Dermis blood vessel endothelial cell (primary cell): Measurements from ENCODE around the gene FOXO1. TPM values are rescaled to one million over a fixed set of nuclear protein-coding genes. Genes with fewer than 3 reads are reported as not detected.

Experiments
- DNase-seq: peaks from one replicate; pipeline ENCODE4 v3.0.0; 2010
- total RNA-seq: library from RNA; depleted of rRNA; stranded (reverse); fragments of >200 nt; gene quantifications from 2 replicates; pipeline ENCODE4 v1.2.3, GENCODE V29; 2014

Gene FOXO1
- total RNA-seq, 1 donor from 2014 or later: 35.4 TPM

- DNase-seq: no peak
Measured at GRCh38 chr13:40635315-40635995, 31.0 kb downstream of the FOXO1 start.

DNA sequence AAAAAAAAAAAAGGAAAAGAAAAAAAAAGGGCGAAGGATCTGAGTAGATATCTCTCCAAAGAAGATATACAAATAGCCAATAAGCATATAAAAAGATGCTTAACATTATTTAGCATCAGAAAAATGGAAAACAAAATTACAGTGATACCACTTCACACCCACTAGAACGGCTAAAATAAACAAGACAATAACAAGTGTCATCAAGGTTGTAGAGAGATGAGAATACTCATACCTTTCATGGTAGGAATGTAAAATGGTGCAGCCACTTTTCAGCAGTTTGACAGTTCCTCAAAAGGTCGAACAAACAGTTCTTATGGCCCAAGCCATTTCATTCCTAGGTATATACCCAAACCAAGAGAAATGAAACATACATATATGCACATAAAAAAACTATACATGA, 33.5 kb downstream of the FOXO1 start:
- DNase-seq: no peak

DNA sequence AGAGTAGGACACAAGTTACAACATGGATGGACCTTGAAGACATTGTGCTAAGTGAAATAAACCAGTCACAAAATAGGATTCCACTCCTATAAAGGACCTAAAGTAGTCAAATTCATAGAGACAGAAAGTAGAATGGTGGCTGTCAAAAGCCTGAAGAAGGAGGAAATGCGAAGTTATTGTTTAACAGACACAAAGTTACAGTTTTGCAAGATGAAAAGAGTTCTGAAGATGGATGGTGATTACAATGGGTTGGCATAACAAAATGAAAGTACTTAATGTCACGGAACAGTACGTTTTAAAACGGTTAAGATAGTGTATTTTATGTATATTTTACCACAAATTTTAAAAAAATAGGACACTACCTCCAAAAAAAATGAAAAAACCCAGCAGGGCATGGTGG, 34.8 kb downstream of the FOXO1 start:
- no peak for DNase-seq

GRCh38 chr13:40629678-40630384, 36.6 kb downstream of the FOXO1 start:
- no peak for DNase-seq

- DNase-seq: no peak
Measured at GRCh38 chr13:40626977-40627376, 39.5 kb downstream of the FOXO1 start.

DNA sequence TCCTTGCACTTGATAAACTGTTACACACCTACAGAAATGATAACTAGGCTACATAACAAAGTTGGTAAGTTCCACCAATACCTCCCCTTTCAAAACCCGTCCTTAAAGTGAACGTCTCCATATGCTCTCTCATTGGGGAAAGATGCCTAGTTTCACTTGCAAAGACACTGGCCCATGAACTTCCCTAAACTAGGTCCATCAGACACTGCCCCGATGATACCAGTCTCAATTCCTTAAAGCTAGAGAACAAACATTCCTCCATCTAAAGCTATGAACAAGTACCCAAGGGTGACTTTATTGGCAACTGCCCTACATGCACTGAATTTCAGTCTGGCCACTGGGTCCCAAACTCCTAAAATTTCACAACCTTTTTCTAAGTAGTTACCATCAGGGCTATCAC, 39.9 kb downstream of the FOXO1 start:
- no peak for DNase-seq

- DNase-seq: no peak
Measured at GRCh38 chr13:40624986-40625385, 41.5 kb downstream of the FOXO1 start.

DNA sequence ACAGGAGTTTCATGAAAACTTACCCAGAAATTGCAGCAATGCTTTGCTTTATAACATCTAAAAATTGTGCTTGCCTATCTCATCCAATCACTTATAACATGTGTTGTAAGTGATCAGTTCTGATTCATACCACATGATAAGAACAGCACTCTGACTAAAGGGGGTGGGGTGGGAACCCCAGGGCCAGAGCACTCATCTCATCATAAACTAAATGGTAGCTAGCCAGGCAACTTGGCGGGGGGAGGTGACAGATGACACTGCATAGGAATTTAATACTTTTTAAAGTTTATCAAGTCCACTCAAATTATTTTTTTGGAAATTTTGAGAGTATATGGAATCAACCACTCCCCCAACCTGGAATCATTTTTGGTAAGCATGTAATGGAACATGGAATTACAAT, 42.1 kb downstream of the FOXO1 start:
- no peak for DNase-seq

GRCh38 chr13:40622761-40623160, 43.7 kb downstream of the FOXO1 start:
- no peak for DNase-seq

DNA sequence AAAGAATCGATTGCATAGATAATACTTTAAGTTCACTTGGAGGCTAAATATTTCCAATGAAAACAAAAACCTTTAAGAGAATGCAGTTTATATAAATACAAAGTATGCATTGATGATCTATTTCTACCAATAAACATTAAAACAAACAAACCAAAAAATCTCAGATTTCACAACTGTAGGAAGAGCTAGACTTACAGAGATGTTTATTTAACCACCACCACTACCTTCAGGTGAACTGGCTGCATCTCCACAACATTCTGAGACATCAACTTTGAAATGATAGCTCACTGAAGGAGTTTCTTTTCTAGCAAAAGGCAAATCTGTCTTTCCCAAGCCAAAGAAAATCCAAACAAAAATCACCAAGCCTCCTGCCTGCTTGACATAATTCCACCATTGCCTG, 44.2 kb downstream of the FOXO1 start:
- DNase-seq: no peak

GRCh38 chr13:40619479-40619814, 47.0 kb downstream of the FOXO1 start:
- DNase-seq: no peak

DNA sequence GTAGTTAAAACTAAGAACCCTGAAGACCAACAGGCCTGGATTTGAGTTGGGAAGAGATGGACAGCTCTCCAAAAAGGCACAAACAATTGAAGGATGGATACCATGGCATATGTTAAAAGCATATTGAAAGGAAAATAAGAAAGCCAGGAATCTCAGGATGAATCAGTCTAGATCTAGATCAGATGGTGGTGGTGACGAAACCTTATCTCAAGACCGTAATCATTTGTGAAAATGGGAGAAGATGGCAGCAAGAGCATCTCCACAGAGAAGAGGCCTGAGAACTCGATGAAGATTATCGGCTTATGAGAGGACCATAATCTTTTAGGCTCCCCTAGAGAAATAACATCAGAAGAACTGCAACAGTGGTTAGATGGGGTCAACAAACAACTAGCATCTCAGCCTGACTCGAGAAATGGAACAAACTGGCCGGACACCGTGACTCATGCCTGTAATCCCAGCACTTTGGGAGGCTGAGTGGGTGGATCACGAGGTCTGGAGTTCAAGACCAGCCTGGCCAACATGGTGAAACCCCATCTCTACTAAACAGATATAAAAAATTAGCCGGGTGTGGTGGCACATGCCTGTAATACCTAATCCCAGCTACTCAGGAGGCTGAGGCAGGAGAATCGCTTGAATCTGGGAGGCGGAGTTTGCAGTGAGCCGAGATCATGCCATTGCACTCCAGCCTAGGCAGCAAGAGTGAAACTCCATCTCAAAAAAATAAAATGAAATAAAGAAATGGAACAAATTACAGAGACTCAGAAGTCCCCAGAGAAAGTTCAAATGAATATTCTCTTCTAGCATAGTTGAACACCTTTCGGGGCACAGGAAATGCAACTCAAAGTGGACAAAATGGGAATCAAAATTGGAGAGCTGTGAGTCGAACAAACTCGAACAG, 47.6 kb downstream of the FOXO1 start:
- DNase-seq: no peak

GRCh38 chr13:40617801-40618356, 48.6 kb downstream of the FOXO1 start:
- no peak for DNase-seq

DNA sequence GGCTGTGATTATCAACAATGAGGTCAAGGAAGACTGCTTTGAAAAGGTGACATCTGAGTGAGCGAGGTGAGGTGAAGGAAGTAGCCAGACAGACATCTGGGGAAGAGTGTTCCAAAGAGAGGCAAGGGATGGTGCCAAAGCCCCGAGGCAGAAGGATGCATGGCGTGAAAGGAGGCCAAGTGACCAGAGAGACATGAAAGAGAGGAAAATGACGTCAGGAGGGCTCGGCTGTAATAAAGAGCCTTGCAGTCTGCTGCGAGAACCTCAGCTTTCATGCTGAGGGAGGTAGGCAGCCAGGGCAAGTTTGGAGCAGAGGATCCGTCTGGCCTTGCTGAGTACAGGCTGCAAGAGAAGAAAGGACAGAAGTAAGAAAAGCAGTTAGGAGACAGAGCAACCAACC, 50.8 kb downstream of the FOXO1 start:
- DNase-seq: peak; percentile 53

GRCh38 chr13:40613914-40614313, 52.5 kb downstream of the FOXO1 start:
- DNase-seq: no peak

GRCh38 chr13:40613192-40613818, 53.1 kb downstream of the FOXO1 start:
- peak; percentile 68 for DNase-seq

- DNase-seq: no peak
Measured at GRCh38 chr13:40612041-40612440, 54.4 kb downstream of the FOXO1 start.

DNA sequence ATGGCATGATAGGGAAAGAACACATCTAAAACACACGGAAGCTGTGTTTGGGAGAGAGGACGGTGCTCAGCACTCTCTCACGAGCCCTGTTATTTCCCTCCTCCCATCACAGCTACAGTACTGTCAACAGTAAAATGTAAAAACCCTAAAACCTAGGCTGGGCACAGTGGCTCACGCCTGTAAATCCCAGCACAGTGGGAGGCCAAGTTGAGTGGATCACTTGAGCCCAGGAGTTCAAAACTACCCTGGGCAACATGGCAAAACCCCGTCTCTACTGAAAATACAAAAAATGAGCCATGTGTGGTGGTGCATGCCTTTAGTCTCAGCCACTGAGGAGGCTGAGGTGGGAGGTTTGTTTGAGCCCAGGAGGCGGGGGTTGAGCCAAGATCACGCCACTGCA, 54.8 kb downstream of the FOXO1 start:
- DNase-seq: no peak

DNA sequence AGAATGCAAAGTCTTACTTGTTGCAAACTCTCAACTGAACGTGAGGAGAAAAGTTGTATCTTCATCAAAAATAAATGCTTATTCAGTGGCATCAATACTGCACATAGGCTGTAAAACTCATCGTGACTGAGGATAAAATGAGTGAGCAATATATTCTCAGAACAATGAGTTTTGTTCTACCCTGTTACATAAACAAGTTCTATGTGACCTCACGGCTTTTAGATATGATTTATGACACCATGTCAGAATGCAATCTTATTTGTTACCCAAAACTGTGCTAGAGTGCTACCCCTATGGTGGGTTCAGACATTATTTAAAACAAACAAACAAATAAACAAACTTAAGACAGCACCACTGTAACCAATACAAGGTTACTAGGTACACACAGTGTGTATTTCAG, 55.4 kb downstream of the FOXO1 start:
- peak; percentile 65 for DNase-seq

GRCh38 chr13:40609972-40610726, 56.3 kb downstream of the FOXO1 start:
- DNase-seq: peak; percentile 89

DNA sequence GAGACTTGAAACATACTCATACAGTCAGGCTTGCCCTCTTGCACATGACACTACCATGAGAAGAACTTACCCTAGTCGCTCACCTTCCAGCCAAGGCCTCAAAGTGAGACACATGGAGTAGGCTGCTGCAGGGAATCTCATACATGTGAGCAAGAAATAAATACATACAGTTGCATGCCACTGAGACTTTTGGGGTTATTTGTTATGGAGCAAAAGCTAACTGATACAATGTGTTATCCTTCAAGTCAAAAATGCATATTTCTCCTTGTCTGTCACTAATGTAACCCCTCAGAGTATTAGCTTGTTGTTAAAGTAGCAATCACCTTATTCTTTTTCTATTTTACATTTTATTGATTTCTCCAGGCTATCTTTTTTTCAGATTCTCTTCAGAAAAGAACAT, 58.1 kb downstream of the FOXO1 start:
- no peak for DNase-seq

DNA sequence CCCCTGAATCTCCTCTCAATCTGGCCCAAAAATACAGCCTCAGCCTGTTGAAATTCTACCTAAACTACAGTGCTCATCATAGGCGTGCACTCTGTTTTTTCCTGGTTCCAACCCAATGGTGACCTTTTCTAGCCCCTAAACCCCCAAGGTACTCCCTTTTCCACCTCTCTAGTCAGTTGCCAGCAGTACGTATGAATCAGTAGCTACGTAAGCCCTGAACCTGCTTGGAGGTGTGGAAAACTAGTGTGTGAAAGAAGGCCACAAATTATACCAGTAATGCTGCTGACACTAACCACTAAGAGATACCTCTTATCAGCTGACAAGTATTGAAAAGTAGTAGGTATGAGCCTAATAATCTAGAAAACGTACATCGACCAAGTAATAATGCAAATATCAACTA, 60.9 kb downstream of the FOXO1 start:
- no peak for DNase-seq
